Activated CD4-positive, alpha-beta T cell treated with anti-CD3 and anti-CD28 coated beads for 48 hours (primary cell): ENCODE data around the gene DHRS1.
A peak's percentile ranks its signal among the peaks of the same experiment; 100 is the strongest.

Experiments used
- DNase-seq: peaks from one replicate; pipeline ENCODE4 v3.0.0-alpha.2; 2020

The DHRS1 gene

GRCh38 chr14:24308342-24309124 is 9.0 kb upstream of the DHRS1 start:
- no peak for DNase-seq

DNA sequence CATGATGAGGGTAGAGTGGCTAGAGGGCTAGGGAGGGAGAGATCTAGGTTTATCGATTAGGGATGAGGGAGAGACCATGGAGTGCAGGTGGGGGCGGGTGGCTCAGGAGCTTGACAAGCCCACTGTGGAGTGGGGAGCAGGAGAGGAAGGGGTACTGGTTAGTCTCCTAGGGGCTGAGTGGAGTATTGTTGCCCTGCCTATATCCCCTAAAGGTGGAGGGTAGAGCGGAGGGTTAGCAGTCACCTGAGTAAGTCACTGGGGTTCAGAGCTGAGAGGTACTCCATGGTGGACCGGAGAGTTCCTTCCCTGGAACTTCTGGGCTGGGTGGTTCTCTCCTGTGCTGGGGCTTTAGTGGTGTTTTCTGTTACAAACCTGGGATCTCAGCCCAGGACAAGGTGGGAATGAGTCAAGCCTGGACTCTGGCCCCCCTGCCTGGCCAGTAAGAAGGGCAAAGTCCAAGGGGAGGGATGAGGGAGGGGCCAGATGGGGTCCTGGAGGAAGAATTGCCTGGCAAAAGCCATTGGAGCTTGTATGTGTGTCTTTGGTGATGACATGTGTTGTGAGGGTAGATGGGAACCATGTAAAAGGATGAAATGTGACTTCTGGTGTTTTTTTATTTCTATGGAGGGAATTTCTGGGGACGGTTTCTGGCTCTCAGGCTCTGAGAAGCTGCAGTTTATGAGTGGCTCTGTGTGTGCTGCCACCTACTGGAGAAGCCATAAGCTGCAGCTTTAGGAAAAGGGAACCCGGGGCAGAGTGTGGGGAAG is 8.2 kb upstream of the DHRS1 start, which contains the start of gene CIDEB:
CIDEB (minus strand) TSS at position 403 of the 767 bp plus-strand sequence; CDS start at position 284, 119 bp downstream.
- peak; percentile 73 for DNase-seq

DNA sequence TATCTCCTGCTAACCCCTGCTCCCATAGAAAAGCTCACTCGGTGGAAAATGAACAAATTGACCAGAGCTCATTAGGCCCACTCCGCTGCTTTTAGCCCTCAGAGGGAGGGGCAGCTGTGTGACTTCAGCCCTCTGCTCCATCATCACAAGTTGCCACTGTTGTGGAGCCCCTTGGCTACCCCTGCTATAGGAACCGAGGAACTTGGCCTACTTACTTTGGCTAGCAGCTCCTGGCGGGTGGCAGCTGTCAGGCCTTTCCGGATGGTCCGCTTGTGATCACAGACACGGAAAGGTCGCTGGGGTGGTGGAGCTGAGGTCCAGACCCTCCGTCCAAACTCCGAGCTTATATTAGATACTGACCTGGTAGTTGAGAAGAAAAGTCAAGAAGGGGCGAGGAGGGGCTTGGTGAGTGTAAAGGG is 7.6 kb upstream of the DHRS1 start:
- DNase-seq = no peak

GRCh38 chr14:24304019-24304387 is 4.4 kb upstream of the DHRS1 start:
- DNase-seq = no peak

- no peak for DNase-seq
Observed at GRCh38 chr14:24300326-24300980, 873 bp upstream of the DHRS1 start.

DNA sequence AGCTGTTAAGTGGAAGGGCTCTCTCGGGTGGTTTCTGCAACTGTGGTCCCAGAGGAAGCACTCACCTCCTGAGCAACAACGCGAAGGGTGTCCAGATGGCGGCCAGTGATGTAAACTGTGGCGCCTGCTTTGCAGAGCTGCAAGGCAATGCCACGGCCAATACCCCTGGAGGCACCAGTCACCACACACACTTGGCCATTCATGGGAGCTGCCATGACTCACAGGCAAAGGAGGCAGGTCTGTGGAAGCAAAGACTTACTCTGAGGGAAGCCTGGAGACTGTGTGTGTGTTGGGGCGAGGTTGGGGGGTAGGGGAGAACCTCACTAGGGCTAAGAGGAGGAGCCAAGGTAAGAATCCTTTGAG is 707 bp downstream of the DHRS1 start:
- peak; percentile 32 for DNase-seq

GRCh38 chr14:24297190-24297964 is 2.2 kb downstream of the DHRS1 start:
- no peak for DNase-seq

DNA sequence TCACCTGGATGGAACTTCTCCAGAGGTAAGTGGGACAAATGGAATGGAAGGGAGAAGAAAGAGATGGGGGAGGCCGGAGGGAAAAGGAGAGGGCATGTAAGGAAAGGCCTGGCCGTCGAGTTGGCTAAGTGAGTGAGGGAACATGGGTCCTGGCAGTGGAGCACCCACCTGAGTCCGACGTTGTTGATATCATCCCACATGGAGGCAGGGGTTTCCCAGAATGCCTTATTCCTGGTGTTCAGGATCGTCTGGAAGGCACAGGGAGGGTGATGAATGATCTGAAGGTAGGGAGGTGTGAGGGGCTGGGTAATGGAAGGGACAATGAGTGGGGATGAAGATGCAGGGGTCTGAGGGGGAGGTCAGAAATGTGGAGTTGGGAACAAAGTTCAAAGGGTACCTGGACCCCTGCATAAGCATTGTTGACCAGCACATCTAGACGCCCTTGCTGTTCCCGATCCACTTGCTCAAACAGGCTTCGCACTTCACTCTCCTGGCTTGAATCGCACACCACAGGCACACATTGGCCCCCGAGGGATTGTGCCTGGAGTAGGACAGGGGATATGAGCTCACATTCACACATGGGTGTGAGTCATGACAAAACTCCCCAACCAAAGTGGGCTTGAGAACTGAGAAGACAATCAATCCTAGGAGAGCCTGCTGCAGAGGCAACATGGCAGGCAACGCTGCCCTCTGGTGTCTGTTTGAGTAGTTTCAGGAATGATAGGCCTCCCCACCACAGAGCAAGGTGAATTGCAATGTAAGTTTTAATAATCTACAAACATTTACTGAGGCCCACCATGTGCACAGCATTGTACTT is 3.0 kb downstream of the DHRS1 start:
- DNase-seq = peak; percentile 83

DNA sequence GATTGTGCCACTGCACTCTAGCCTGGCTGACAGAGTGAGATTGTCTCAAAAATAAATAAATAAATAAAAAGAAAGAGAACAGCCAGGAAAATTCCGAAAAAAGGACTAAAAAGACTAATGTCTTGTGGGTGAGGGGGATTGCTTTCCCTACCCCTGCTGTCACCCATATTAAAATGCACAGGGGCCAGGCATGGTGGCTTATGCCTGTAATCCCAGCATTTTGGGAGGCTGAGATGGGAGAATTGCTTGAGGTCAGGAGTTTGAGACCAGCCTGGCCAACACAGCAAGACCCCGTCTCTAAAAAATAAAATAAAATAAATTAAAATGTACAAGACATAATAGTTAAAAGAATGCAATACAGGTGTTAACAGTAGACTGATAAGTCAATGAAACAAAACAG is 6.1 kb downstream of the DHRS1 start:
- no peak for DNase-seq

DNA sequence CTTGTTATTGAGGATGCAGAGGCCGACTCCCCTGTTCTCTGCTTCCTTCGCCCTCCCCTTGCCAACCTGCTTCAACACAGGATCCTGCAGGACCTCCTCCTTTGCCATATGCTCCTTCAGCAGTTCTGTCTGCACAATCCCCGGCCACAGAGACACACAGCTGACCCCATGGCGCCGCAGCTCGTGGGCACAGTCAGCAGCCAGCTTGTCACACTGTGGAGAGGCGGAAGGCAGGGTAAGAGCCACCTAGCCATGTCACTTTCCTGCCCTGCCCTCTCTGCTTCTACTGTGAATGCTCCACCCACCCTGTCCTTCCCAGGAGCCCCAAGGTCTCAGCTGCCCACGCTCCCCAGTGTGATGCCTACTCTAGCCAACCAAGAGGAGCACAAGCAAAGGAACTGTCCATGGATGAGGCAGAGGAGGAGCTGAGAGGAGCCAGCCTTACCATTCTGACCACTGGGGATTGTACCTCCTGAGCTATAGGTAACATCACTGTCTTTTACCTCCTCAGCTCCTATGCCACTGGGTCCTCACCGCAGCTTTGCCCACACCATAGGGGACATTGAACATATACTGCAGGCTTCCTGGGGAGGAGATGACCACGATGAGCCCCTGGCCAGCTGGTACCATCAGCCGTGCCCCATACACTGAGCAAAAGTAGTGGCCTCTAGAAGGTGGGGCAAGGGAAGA is 7.3 kb downstream of the DHRS1 start:
- DNase-seq = no peak

GRCh38 chr14:24291446-24292117 is 8.0 kb downstream of the DHRS1 start:
- no peak for DNase-seq

- no peak for DNase-seq
Observed at GRCh38 chr14:24290746-24291145, 8.8 kb downstream of the DHRS1 start.

DNA sequence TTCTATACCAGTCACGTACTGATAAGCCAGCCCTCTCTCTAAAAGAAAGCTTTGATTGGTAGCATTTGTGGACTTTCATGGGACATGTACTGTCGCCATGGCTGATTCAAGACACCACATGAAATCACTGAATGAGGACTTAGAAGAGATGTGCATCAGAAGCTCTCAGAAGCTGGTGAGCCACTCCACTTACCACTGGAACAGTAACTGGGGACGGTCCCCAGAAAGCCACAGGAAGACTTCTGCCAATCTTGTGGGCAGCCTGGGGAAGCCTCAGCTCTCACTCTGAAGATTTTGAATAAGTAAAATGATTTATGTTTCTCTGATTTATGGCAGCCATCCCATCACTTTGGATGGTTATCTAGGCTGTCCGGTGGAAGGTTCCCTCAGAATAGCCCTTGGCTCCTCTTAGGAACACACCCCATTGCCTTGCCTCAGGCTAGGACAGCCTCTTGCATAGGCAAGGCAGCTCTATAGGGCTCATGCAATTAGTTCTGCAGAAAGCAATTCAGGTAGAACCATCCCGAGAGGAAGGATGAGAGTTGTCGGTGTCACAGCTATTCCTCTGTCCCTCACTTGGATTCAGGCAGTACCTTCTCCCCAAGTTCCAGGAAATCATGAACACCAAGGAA is 9.8 kb downstream of the DHRS1 start:
- DNase-seq = peak; percentile 84

DNA sequence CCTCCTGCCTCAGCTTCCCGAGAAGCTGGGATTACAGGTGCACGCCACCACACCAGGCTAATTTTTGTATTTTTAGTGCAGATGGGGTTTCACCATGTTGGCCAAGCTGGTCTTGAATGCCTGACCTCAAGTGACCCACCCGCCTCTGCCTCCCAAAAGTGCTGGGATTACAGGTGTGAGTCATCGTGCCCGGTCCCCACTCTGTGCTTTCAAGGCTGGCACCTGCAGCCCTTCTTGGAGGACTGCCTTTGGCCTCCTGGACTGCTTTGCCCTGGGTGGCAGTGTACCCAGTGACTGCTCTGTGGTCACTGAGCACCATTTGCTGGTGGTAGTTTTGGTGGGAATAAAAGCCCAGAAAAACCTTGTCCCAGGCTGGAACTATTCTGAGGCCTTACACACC is 12.6 kb downstream of the DHRS1 start:
- no peak for DNase-seq

DNA sequence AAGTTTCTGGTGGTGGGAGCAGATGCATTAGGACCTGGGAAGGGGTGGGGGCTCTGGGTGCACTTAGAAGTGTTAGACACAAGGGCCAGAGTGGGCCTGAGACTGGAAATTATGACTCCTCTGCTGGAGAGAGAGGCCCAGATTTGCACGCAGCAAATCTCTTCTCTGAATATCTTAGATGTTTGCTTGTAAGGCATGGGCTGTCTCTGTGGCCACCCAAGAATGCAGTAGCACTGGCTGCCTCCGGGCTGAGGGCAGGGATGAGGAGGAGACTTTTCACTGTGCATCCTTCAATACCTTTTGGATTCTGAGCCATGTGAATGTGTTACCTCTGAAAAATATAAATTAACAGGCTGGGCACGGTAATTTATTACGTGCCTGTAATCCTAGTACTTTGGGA is 14.2 kb downstream of the DHRS1 start:
- no peak for DNase-seq

- DNase-seq = no peak
Observed at GRCh38 chr14:24284501-24285035, 15.0 kb downstream of the DHRS1 start.

DNA sequence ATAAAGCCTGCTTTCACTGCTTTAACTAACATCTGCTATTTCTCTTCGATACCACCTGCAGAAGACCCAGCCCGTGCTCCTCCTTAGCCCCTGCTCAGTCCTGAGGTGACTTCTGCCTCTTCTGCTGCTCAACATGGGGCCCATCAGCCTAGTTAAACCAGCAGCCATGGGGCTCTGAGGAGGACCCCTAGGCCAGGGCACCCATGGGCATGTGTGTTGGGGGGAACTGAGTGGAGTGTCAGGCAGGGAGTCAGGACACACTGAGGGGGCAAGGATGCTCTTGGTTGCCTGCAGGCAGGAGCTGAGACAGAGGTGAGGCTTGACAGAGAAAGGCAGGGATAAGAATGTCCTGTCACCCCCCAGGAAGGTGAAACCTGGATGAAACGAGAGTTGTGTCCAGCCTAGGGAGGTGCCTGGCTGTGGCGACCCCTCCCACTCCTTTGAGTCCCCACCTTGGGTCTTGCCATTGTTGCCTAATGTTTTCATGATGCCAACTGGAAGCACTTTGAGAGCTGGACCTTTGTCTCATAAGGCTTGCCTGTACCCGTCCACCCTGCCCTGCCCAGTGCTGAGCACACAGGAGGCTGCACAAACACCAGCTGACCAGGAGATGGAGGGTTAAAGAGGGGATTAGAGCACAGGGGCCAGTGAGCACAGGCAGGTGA is 15.7 kb downstream of the DHRS1 start:
- DNase-seq = no peak

DNA sequence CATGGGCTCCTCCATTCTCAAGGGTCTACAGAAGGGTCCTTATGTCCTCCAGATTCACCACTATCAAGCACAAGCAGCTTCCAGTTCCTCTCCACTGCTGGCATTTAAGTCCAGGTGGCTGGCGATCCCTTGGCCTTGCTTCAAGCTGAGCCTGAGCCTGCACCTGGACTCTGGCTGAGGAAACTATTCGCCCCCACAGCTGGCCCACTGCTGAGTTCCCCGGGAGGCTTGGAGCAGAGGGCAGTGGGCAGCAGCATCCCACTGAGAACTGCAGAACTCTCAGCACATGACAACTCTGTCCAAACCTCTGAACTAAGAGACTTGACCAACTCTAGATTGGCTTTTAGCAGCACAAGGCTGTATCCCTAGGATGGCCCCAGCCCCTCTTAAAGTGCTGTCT is 16.8 kb downstream of the DHRS1 start:
- no peak for DNase-seq

- DNase-seq = no peak
Observed at GRCh38 chr14:24281636-24282035, 17.9 kb downstream of the DHRS1 start.
